Sigmoid colon (tissue), 4 donors: ENCODE data around the gene WDR91.

Experiments used
- EP300 ChIP-seq, 4 donors: sonication (generic); formaldehyde crosslinking; IDR thresholded peaks; one replicate each; pipeline ENCODE4 v1.6.1; 2017; ENCODE audit warnings: antibody characterized with exemption in 4 of 4
- POLR2A ChIP-seq, 2 donors: fragments of 450-650 bp; IDR thresholded peaks; one replicate each; pipeline ENCODE4 v1.6.1; 2016; ENCODE audit warnings: antibody characterized with exemption in 2 of 2, mild to moderate bottlenecking in 2 of 2, moderate library complexity in 2 of 2
- TF ChIP-seq, protein P1 (sequence below), 4 experiments: fragments of 450-650 bp in 3 of 4; fragments of 200-600 bp in 1 of 4; IDR thresholded peaks; one replicate each; pipeline ENCODE4 v1.5.1; 2016 to 2019; ENCODE audit warnings: antibody characterized with exemption in 4 of 4, mild to moderate bottlenecking in 3 of 4, moderate library complexity in 2 of 4

DNA sequence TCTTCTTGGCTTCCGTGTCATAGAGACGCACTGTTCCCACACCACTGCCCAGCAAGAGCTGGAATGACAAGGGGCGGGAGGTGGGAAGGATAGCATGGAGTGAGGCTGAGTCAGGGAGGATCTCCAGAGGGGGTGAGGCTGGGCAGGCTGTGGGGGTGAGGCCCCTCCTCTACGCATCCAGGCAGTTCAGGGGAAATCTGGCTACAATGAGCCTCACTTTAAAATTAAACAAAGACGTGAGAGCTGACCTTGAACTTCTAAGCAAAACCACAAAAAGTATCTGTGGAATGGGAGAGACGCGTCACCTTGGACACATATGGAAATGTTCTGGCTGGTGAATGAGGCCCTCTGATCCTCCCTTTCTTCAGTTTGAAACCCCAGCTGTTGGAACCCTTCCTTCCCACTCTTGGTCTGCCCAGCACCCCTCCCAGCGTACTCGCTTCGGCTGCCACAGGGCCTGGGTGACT is 17.7 kb downstream of the WDR91 start:
- TF ChIP-seq EP300 (IDR thresholded peaks at IDR 0.05) (no peak), POLR2A (IDR thresholded peaks at IDR 0.05) (no peak)
- TF ChIP-seq, protein P1, sequence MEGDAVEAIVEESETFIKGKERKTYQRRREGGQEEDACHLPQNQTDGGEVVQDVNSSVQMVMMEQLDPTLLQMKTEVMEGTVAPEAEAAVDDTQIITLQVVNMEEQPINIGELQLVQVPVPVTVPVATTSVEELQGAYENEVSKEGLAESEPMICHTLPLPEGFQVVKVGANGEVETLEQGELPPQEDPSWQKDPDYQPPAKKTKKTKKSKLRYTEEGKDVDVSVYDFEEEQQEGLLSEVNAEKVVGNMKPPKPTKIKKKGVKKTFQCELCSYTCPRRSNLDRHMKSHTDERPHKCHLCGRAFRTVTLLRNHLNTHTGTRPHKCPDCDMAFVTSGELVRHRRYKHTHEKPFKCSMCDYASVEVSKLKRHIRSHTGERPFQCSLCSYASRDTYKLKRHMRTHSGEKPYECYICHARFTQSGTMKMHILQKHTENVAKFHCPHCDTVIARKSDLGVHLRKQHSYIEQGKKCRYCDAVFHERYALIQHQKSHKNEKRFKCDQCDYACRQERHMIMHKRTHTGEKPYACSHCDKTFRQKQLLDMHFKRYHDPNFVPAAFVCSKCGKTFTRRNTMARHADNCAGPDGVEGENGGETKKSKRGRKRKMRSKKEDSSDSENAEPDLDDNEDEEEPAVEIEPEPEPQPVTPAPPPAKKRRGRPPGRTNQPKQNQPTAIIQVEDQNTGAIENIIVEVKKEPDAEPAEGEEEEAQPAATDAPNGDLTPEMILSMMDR (IDR thresholded peaks at IDR 0.05), result no peak
